ENCODE results near the gene MYOD1.

The MYOD1 gene

DNA sequence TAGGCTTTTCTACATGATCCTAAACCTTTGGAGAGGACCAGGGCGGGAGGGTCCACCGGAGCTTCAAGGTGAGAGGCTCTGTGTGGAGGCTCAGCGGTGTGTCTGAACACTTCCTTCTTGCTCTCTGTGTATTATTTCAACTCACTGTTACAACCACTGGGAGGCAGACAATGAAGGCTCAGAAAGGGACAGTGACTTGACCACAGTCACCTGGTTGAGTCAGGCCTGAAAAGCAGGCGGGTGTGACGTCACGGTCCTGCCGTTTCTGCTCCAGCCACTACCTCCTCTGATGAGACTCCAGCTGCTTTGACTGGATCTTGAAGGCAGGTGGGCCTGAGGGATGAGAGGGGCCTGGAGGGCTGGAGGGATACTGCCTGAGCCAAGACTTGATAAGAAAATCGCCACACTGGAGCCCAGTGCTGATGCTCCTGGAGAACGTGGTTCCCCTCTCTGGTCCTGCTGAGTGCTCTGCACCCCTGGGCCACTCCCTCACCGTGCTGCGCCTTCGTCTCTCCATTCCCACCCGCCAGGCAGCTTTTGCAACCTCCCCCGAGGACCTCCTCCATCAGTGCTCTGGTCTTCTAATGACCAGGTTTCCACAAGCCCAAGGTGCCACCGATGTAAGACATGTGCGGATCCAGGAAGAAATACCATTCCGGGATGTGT is 43.1 kb downstream of the MYOD1 start:
- Histone ChIP-seq H3K4me3 (ENCODE audit: low read depth, low read length, poor library complexity, severe bottlenecking) (no peak overlapping the region), H4K20me1 (ENCODE audit: insufficient read depth, low read length) (no peaks in the 10 kb centered on the region), H3K4me2 (ENCODE audit: low read length) (no peak overlapping the region), H3K9ac (ENCODE audit: low read length) (no peak overlapping the region), H3K27ac (ENCODE audit: low read depth, low read length, poor library complexity, severe bottlenecking) (no peak overlapping the region), H3K36me3 (ENCODE audit: insufficient read depth, low read length) (no peaks in the 10 kb centered on the region), H3K4me1 (ENCODE audit: insufficient read depth, low read length, severe bottlenecking) (no peaks in the 10 kb centered on the region), H3K27me3 (ENCODE audit: insufficient read depth, low read length) (no peaks in the 10 kb centered on the region), H3K79me2 (ENCODE audit: insufficient read depth, low read length) (no peaks in the 10 kb centered on the region), H3K9me2 (ENCODE audit: low read depth, low read length) (no peaks in the 10 kb centered on the region), H3F3A (ENCODE audit: insufficient read depth, low read length) (no peaks in the 10 kb centered on the region), H2AFZ (ENCODE audit: low read length) (no peak overlapping the region), H3K9me3 (ENCODE audit: low read length) (no peaks in the 10 kb centered on the region)
- TF ChIP-seq, protein P1, sequence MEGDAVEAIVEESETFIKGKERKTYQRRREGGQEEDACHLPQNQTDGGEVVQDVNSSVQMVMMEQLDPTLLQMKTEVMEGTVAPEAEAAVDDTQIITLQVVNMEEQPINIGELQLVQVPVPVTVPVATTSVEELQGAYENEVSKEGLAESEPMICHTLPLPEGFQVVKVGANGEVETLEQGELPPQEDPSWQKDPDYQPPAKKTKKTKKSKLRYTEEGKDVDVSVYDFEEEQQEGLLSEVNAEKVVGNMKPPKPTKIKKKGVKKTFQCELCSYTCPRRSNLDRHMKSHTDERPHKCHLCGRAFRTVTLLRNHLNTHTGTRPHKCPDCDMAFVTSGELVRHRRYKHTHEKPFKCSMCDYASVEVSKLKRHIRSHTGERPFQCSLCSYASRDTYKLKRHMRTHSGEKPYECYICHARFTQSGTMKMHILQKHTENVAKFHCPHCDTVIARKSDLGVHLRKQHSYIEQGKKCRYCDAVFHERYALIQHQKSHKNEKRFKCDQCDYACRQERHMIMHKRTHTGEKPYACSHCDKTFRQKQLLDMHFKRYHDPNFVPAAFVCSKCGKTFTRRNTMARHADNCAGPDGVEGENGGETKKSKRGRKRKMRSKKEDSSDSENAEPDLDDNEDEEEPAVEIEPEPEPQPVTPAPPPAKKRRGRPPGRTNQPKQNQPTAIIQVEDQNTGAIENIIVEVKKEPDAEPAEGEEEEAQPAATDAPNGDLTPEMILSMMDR (IDR thresholded peaks at IDR 0.05; ENCODE audit: low read length): peak; percentile 28; the same call in 1 of the 2 replicates
- TF ChIP-seq EZH2 (IDR thresholded peaks at IDR 0.05; ENCODE audit: borderline replicate concordance, low read length): no peak

DNA sequence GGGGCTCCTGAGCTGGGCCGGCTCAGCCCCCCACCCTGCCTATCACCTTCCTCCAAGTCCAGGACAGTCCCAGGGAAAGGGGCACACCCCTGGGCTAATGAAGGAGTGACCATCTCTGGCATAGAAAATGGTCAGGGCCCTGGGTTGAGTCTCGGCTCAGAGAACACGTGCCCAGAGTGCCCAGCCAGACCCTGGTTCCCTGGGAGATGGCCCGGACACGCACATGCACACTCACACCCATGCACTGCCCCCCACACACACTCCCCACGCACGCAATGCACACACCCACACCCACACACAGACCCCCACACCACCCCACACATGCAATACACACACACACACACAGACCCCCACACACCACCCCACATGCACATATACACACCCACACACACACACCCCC is 43.9 kb downstream of the MYOD1 start:
- no peak overlapping the region for H2AFZ ChIP-seq (ENCODE audit: low read length)

DNA sequence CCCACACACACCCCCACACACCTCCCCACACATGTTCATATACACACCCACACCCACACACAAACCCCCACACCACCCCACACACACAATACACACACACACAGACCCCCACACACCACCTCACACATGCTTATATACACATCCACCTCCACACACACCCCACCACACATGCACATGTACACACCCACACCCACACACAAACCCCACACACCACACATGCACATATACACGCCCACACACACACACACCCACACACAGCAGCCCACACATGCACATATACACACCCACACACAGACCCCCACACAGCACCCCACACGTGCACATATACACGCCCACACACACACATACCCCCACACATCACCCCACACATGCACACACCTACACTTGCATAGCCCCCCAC is 44.3 kb downstream of the MYOD1 start:
- Histone ChIP-seq H3K4me3 (ENCODE audit: low read depth, low read length, poor library complexity, severe bottlenecking) (no peak overlapping the region), H3K9me3 (ENCODE audit: low read length) (no peaks in the 10 kb centered on the region), H3K9ac (ENCODE audit: low read length) (no peak overlapping the region), H3K36me3 (ENCODE audit: insufficient read depth, low read length) (no peaks in the 10 kb centered on the region), H3K79me2 (ENCODE audit: insufficient read depth, low read length) (no peaks in the 10 kb centered on the region), H3K27me3 (ENCODE audit: insufficient read depth, low read length) (no peaks in the 10 kb centered on the region), H3K4me1 (ENCODE audit: insufficient read depth, low read length, severe bottlenecking) (no peaks in the 10 kb centered on the region), H4K20me1 (ENCODE audit: insufficient read depth, low read length) (no peaks in the 10 kb centered on the region), H3K27ac (ENCODE audit: low read depth, low read length, poor library complexity, severe bottlenecking) (no peak overlapping the region), H2AFZ (ENCODE audit: low read length) (no peak overlapping the region), H3K9me2 (ENCODE audit: low read depth, low read length) (no peaks in the 10 kb centered on the region), H3K4me2 (ENCODE audit: low read length) (no peak overlapping the region), H3F3A (ENCODE audit: insufficient read depth, low read length) (no peaks in the 10 kb centered on the region)
- TF ChIP-seq EZH2 (IDR thresholded peaks at IDR 0.05; ENCODE audit: borderline replicate concordance, low read length): no peak
- TF ChIP-seq, protein P1 (IDR thresholded peaks at IDR 0.05; ENCODE audit: low read length): no peak

More for the DNA sequence above, 43.9 kb downstream of the MYOD1 start:
- no peaks in the 10 kb centered on the region for H3F3A ChIP-seq (ENCODE audit: insufficient read depth, low read length)
- no peaks in the 10 kb centered on the region for H3K9me2 ChIP-seq (ENCODE audit: low read depth, low read length)
- H3K36me3 ChIP-seq (ENCODE audit: insufficient read depth, low read length): no peaks in the 10 kb centered on the region
- no peak overlapping the region for H3K4me3 ChIP-seq (ENCODE audit: low read depth, low read length, poor library complexity, severe bottlenecking)
- H3K27me3 ChIP-seq (ENCODE audit: insufficient read depth, low read length): no peaks in the 10 kb centered on the region
- no peaks in the 10 kb centered on the region for H3K79me2 ChIP-seq (ENCODE audit: insufficient read depth, low read length)
- no peak overlapping the region for H3K9ac ChIP-seq (ENCODE audit: low read length)
- TF ChIP-seq EZH2 (IDR thresholded peaks at IDR 0.05; ENCODE audit: borderline replicate concordance, low read length): no peak
- TF ChIP-seq, protein P1 (IDR thresholded peaks at IDR 0.05; ENCODE audit: low read length): no peak
- H3K27ac ChIP-seq (ENCODE audit: low read depth, low read length, poor library complexity, severe bottlenecking): no peak overlapping the region
- H3K9me3 ChIP-seq (ENCODE audit: low read length): no peaks in the 10 kb centered on the region
- H3K4me2 ChIP-seq (ENCODE audit: low read length): no peak overlapping the region
- no peaks in the 10 kb centered on the region for H3K4me1 ChIP-seq (ENCODE audit: insufficient read depth, low read length, severe bottlenecking)
- no peaks in the 10 kb centered on the region for H4K20me1 ChIP-seq (ENCODE audit: insufficient read depth, low read length)

Data from OCI-LY1 (cell line).